Lung (tissue), 12 donors: Measurements from ENCODE around the gene CA12. TPM values are rescaled to one million over a fixed set of nuclear protein-coding genes. Genes with fewer than 3 reads are reported as not detected.

Source experiments
- ATAC-seq: fragments of 200-7000 bp; cut with Tn5 transposase; one replicate; pipeline ENCODE4 v1.9.1; 2020; ENCODE audit warnings: moderate number of reproducible peaks; ENCODE audit not compliant: insufficient read depth, low FRiP score
- DNase-seq, 3 donors: peaks; one replicate each; pipeline ENCODE4 v3.0.0-alpha.2; 2013 to 2017
- H3K27ac ChIP-seq, 2 donors: one replicate each; pipeline ENCODE4 v1.5.1; 2013; ENCODE audit warnings: mild to moderate bottlenecking in 2 of 2, moderate library complexity in 2 of 2, control low read depth in 1 of 2, inconsistent platforms in 1 of 2, low read depth in 1 of 2, low read length in 1 of 2
- H3K27me3 ChIP-seq, 3 donors: one replicate each; pipeline ENCODE4 v1.5.1; 2013; ENCODE audit warnings: low read length in 2 of 3; ENCODE audit not compliant: control insufficient read depth in 3 of 3, insufficient read depth in 3 of 3
- H3K36me3 ChIP-seq, 4 donors: one replicate each; pipeline ENCODE4 v1.5.1; 2013; ENCODE audit warnings: low read length in 4 of 4, mild to moderate bottlenecking in 1 of 4, moderate library complexity in 1 of 4; ENCODE audit not compliant: control insufficient read depth in 4 of 4, insufficient read depth in 4 of 4
- H3K4me1 ChIP-seq, 5 donors: one replicate each; pipeline ENCODE4 v1.5.1; 2013; ENCODE audit warnings: low read length in 5 of 5, mild to moderate bottlenecking in 2 of 5, moderate library complexity in 1 of 5; ENCODE audit not compliant: control insufficient read depth in 5 of 5, insufficient read depth in 5 of 5
- H3K4me3 ChIP-seq: one replicate; pipeline ENCODE4 v1.5.1; 2013; ENCODE audit warnings: mild to moderate bottlenecking, control low read depth, moderate library complexity
- H3K9ac ChIP-seq, 2 donors: one replicate each; pipeline ENCODE4 v1.5.1; 2013; ENCODE audit warnings: low read length in 2 of 2, control low read depth in 1 of 2; ENCODE audit not compliant: insufficient read depth in 1 of 2
- H3K9me3 ChIP-seq, 4 donors: one replicate each; pipeline ENCODE4 v1.5.1; 2013; ENCODE audit warnings: low read length in 3 of 4, mild to moderate bottlenecking in 1 of 4, moderate library complexity in 1 of 4; ENCODE audit not compliant: control insufficient read depth in 4 of 4, insufficient read depth in 3 of 4
- WGBS, 2 donors: extraction: QIAGEN DNeasy Blood & Tissue Kit; methylation state at CpG; one replicate each; pipeline ENCODE4 v1.1.7; 2013; 5-methylcytosine and 5-hydroxymethylcytosine counted together
- polyA plus RNA-seq, 2 donors: library from polyadenylated mRNA; stranded (reverse); fragments of 200-250 nt; gene quantifications; one replicate each; pipeline ENCODE4 v1.2.1, GENCODE V29; 2013
- total RNA-seq, 2 donors: library from RNA; depleted of rRNA in 1 of 2; stranded (reverse); fragments of >200 nt in 1 of 2; gene quantifications; one replicate each; pipeline ENCODE4 v1.2.1, GENCODE V29; 2014 to 2021
- TF ChIP-seq, protein P1 (sequence below): IDR thresholded peaks from 2 replicates; pipeline ENCODE4 v1.5.1; 2012; ENCODE audit warnings: mild to moderate bottlenecking; ENCODE audit errors: control extremely low read depth, extremely low read depth
- donor health status: control.
- donor health status: control.
- donor health status: Bipolar disorder and iron deficiency.
- donor health status: healthy.
- donor health status: DM: yes; HTN: yes; CAD: no.

CA12 gene
- total and polyA plus RNA-seq, 4 donors, result 2.2 to 46.8 (median 5.8) TPM

DNA sequence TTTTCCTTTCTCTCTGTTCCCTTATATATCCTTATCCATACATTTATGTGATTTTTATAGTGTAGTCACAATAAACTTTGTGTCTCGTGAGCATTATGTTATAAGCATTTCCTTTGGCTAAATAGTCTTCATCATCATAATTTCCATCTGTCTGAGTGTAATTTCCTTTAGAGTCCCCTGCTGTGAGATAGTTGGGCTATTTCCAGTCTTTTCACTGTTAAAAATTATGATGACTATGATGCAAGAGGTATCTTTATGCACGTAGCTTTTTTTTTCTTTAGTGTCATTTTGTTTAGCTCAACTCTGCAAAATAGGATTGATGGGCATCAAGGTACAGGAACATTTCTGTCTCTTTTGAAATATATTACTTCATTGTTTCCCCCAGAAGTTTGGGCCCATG, 26.9 kb upstream of the CA12 start:
- no peak overlapping the region for H3K4me3 ChIP-seq
- 58 to 60% methylated on average over 2 of the region's 2 CpGs for WGBS, 2 donors
- H3K27ac ChIP-seq, result no peak overlapping the region
- TF ChIP-seq, protein P1, sequence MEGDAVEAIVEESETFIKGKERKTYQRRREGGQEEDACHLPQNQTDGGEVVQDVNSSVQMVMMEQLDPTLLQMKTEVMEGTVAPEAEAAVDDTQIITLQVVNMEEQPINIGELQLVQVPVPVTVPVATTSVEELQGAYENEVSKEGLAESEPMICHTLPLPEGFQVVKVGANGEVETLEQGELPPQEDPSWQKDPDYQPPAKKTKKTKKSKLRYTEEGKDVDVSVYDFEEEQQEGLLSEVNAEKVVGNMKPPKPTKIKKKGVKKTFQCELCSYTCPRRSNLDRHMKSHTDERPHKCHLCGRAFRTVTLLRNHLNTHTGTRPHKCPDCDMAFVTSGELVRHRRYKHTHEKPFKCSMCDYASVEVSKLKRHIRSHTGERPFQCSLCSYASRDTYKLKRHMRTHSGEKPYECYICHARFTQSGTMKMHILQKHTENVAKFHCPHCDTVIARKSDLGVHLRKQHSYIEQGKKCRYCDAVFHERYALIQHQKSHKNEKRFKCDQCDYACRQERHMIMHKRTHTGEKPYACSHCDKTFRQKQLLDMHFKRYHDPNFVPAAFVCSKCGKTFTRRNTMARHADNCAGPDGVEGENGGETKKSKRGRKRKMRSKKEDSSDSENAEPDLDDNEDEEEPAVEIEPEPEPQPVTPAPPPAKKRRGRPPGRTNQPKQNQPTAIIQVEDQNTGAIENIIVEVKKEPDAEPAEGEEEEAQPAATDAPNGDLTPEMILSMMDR, result no peak
- no peaks in the 10 kb centered on the region for H3K4me1 ChIP-seq
- H3K36me3 ChIP-seq, result no peaks in the 10 kb centered on the region
- DNase-seq (peak in 2 of 3 donors; percentile 66 to 72), ATAC-seq (no peak)
- H3K9ac ChIP-seq, result no peak overlapping the region
- H3K9me3 ChIP-seq, result no peaks in the 10 kb centered on the region
- H3K27me3 ChIP-seq, result no peaks in the 10 kb centered on the region

DNA sequence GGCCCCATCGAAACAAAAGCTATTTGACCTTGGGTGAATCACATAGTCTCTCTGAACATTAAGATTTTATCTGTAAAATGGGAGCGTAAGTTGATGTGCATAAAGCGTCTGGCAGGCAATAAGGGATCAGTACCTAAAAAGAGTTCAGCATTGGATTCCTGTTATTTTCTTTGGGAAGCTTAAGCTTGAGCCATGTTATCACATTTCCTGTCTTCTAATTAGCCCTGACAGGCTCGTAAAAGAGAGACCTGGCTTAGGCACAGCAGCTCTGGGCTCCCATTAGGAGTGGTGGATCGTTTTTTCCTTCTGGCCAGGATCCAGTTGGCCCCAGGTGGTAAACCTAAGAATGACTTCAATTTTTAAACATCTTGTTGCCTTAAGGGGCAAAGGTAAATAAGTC, 26.0 kb upstream of the CA12 start:
- H3K27me3 ChIP-seq, result no peaks in the 10 kb centered on the region
- TF ChIP-seq, protein P1, result no peak
- H3K9me3 ChIP-seq, result no peaks in the 10 kb centered on the region
- no peaks in the 10 kb centered on the region for H3K36me3 ChIP-seq
- H3K27ac ChIP-seq, result no peak overlapping the region
- no peak overlapping the region for H3K4me3 ChIP-seq
- ATAC-seq (no peak), DNase-seq (no peak)
- H3K4me1 ChIP-seq, result peaks cover 0 to 4% (median 0%) of the 10 kb centered on the region in 5 donors
- H3K9ac ChIP-seq, result no peak overlapping the region
- WGBS, 2 donors, result 68 to 77% methylated on average over 5 of the region's 5 CpGs

DNA sequence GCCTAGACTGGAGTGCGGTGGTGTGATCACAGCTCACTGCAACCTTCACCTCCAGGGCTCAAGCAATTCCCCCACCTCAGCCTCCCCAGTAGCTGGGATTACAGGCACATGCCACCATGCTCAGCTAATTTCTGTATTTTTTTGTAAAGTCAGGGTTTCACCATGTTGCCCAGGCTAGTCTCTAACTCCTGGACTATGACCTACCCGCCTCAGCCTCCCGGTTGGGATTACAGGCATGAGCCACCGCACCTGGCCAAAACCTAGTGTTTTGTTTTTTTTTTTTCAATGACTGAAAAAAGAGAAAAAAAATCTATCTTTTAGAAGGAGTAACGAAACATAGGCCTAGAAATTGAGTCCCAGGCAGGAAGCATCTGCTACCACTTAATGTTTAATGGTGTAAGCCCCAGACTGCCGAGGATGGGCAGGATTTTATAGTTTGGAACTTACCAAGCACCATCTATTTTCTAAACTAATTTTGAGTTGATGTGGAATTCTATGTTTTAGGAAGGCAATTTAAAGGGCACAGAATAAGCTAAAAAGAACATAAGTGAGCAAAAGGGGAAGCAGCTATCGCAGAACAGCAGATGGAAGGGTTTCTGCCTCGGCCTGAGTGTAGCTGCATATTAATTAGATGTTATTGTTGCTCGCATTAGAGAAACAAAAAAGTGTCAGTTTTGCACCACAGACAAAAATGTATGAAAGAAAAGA, 24.2 kb upstream of the CA12 start:
- DNase-seq (no peak), ATAC-seq (no peak)
- Histone ChIP-seq H3K36me3 (no peaks in the 10 kb centered on the region), H3K9ac (no peak overlapping the region), H3K27ac (no peak overlapping the region), H3K4me3 (no peak overlapping the region), H3K4me1 (peaks cover 0 to 4% (median 0%) of the 10 kb centered on the region in 5 donors), H3K27me3 (no peaks in the 10 kb centered on the region), H3K9me3 (no peaks in the 10 kb centered on the region)
- TF ChIP-seq, protein P1, result no peak
- WGBS, 2 donors, result 59 to 77% methylated on average over 9 of the region's 9 CpGs

DNA sequence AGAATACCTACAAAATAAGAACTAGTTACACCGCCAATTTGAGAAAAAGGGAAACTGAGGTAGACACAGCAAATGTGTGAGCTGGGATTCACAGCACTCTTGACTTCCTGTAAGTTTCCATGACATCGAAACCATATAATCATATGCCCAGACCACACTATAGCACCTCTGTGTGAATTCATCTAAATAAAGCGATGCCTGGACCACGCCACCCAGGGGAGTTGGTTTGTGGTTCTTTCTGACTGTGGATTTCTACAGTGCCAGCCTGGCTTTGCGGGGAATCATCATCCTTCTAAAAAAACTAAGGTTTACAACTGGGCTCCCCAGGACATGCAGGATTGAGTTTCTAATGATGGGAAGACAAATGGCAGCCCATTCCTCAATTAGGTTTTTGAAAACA, 23.5 kb upstream of the CA12 start:
- no peaks in the 10 kb centered on the region for H3K27me3 ChIP-seq
- H3K27ac ChIP-seq, result no peak overlapping the region
- DNase-seq (no peak), ATAC-seq (no peak)
- no peaks in the 10 kb centered on the region for H3K9me3 ChIP-seq
- peaks cover 0 to 4% (median 0%) of the 10 kb centered on the region in 5 donors for H3K4me1 ChIP-seq
- H3K4me3 ChIP-seq, result no peak overlapping the region
- TF ChIP-seq, protein P1, result no peak
- 91 to 98% methylated on average over 5 of the region's 5 CpGs for WGBS, 2 donors
- no peak overlapping the region for H3K9ac ChIP-seq
- H3K36me3 ChIP-seq, result no peaks in the 10 kb centered on the region
